ENCODE results near the gene MECR. TPM values are rescaled to one million over a fixed set of nuclear protein-coding genes. Genes with fewer than 3 reads are reported as not detected.
"Not testable (repeated sequence)": the region's sequence is repeated elsewhere in the genome, so short reads cannot be mapped to it uniquely, and the experiment has no call there.

MECR gene
- total RNA-seq, 2 donors from 2014 or later, result 14.3 to 20.6 TPM

- no peak for ATAC-seq
- no peak for DNase-seq
- intact Hi-C loops (cut with DNase I, micrococcal nuclease), result no loop called here
Measured at GRCh38 chr1:29156543-29157268, 74.0 kb downstream of the MECR start.

- intact Hi-C loops (cut with DNase I, micrococcal nuclease), result no loop called here
- DNase-seq (no peak), ATAC-seq (no peak)
Measured at GRCh38 chr1:29152046-29152805, 78.5 kb downstream of the MECR start.

- ATAC-seq; DNase-seq; intact Hi-C loops (cut with DNase I, micrococcal nuclease): not testable (repeated sequence)
Measured at GRCh38 chr1:29150346-29150745, 80.4 kb downstream of the MECR start.

GRCh38 chr1:29148656-29149491, 81.9 kb downstream of the MECR start:
- DNase-seq (no peak), ATAC-seq (no peak)
- intact Hi-C loops (cut with DNase I, micrococcal nuclease), result no loop called here

GRCh38 chr1:29145739-29146437, 84.8 kb downstream of the MECR start:
- DNase-seq, result no peak
- ATAC-seq, result peak; percentile 95
- intact Hi-C loops (cut with DNase I, micrococcal nuclease), result no loop called here

GRCh38 chr1:29144178-29144577, 86.6 kb downstream of the MECR start:
- no peak for DNase-seq
- ATAC-seq, result no peak
- intact Hi-C loops (cut with DNase I, micrococcal nuclease), result no loop called here

- intact Hi-C loops (cut with DNase I, micrococcal nuclease), result no loop called here
- no peak for DNase-seq
- no peak for ATAC-seq
Measured at GRCh38 chr1:29142714-29143113, 88.0 kb downstream of the MECR start.

Other genes with a start within 250 kb of the MECR start
- gene TMEM200B, start 107.0 kb downstream of the MECR start, total RNA-seq, result 1 to 10 TPM; 1.3 to 6.3 TPM
- gene SRSF4, start 49.0 kb downstream of the MECR start, total RNA-seq, result 10 to 100 TPM; 62.7 to 71.3 TPM
- gene PTPRU, start 5.6 kb upstream of the MECR start, total RNA-seq, result 1 to 10 TPM; 2.0 to 2.4 TPM

Data from left colon (tissue), 2 donors.